ENCODE measurements around the gene TMED10.

DNA sequence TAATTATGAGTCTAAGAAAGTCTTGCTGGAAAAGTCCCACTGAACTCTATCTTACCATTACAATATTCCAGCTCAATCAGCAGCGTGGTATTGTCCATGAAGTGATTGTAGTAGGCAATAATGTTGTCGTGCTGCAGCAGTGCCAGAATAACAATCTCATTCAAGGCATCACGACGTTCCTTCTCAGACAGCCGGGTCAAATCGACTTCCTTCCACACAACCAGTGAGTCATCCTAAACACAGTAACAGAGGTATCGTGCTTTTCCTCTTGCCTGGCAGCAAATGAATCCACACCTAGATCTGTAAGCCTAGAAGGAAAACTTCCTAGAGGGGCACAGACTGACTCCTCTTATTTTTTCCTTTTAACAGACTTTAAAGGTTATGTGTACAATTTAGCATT is 52.4 kb downstream of the TMED10 start:
- no peak for TF ChIP-seq EZH2 (IDR thresholded peaks at IDR 0.05)
- TF ChIP-seq, protein P1, sequence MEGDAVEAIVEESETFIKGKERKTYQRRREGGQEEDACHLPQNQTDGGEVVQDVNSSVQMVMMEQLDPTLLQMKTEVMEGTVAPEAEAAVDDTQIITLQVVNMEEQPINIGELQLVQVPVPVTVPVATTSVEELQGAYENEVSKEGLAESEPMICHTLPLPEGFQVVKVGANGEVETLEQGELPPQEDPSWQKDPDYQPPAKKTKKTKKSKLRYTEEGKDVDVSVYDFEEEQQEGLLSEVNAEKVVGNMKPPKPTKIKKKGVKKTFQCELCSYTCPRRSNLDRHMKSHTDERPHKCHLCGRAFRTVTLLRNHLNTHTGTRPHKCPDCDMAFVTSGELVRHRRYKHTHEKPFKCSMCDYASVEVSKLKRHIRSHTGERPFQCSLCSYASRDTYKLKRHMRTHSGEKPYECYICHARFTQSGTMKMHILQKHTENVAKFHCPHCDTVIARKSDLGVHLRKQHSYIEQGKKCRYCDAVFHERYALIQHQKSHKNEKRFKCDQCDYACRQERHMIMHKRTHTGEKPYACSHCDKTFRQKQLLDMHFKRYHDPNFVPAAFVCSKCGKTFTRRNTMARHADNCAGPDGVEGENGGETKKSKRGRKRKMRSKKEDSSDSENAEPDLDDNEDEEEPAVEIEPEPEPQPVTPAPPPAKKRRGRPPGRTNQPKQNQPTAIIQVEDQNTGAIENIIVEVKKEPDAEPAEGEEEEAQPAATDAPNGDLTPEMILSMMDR (IDR thresholded peaks at IDR 0.05), result no peak

All from neural progenitor cell (in vitro differentiated cells).